GM12878 (cell line): ENCODE results near the gene SRMS.

Source experiments
- CTCF ChIP-seq, 3 experiments: IDR thresholded peaks in 2 of 3; conservative IDR thresholded peaks in 1 of 3; 2 replicates each; pipeline ENCODE4 v1.5.1; 2011; ENCODE audit warnings: low read depth in 3 of 3, low read length in 3 of 3, mild to moderate bottlenecking in 3 of 3, control low read depth in 2 of 3, moderate library complexity in 2 of 3, inconsistent platforms in 1 of 3, mixed read lengths in 1 of 3; ENCODE audit not compliant: control insufficient read depth in 2 of 3, insufficient read depth in 1 of 3; ENCODE audit errors: extremely low read depth in 1 of 3
- CUX1 ChIP-seq: IDR thresholded peaks from 2 replicates; pipeline ENCODE4 v1.6.1; 2012; ENCODE audit warnings: improper control_type of control experiment, low read depth, low read length; ENCODE audit not compliant: insufficient replicate concordance
- ESRRA ChIP-seq: IDR thresholded peaks from 2 replicates; pipeline ENCODE4 v1.6.1; 2012; ENCODE audit warnings: mild to moderate bottlenecking, low read length, improper control_type of control experiment
- GABPA ChIP-seq: IDR thresholded peaks from 2 replicates; pipeline ENCODE4 v1.6.1; 2014; ENCODE audit warnings: antibody characterized with exemption, low read depth, mild to moderate bottlenecking, inconsistent platforms
- HCFC1 ChIP-seq: fragments of 150-350 bp; IDR thresholded peaks from 2 replicates; pipeline ENCODE4 v1.6.1; 2014; ENCODE audit warnings: low read length
- IKZF1 ChIP-seq: fragments of 450-650 bp; conservative IDR thresholded peaks from 2 replicates; pipeline ENCODE4 v1.6.1; 2017; ENCODE audit warnings: antibody characterized with exemption, mild to moderate bottlenecking
- JUND ChIP-seq: IDR thresholded peaks from 2 replicates; pipeline ENCODE4 v1.6.1; 2012; ENCODE audit warnings: low read depth, mild to moderate bottlenecking, low read length, improper control_type of control experiment, moderate library complexity
- RAD51 ChIP-seq: fragments of 450-650 bp; IDR thresholded peaks from 2 replicates; pipeline ENCODE4 v1.6.1; 2016; ENCODE audit warnings: moderate library complexity, mild to moderate bottlenecking, inconsistent platforms
- RBBP5 ChIP-seq: fragments of 200-600 bp; sonication (generic); conservative IDR thresholded peaks from 2 replicates; pipeline ENCODE4 v1.6.1; 2016
- SMAD1 ChIP-seq: fragments of 450-650 bp; IDR thresholded peaks from 2 replicates; pipeline ENCODE4 v1.6.1; 2018; ENCODE audit warnings: mild to moderate bottlenecking, low read depth; ENCODE audit not compliant: partially characterized antibody
- TAF1 ChIP-seq: IDR thresholded peaks from 2 replicates; pipeline ENCODE4 v1.6.1; 2011; ENCODE audit warnings: mild to moderate bottlenecking, low read depth, low read length, borderline replicate concordance
- USF2 ChIP-seq: IDR thresholded peaks from 2 replicates; pipeline ENCODE4 v1.6.1; 2011; ENCODE audit warnings: low read depth, low read length, improper control_type of control experiment, borderline replicate concordance
- YBX1 ChIP-seq: fragments of 450-650 bp; IDR thresholded peaks from 2 replicates; pipeline ENCODE4 v1.6.1; 2016; ENCODE audit warnings: antibody characterized with exemption

GRCh38 chr20:63529861-63530787, 17.4 kb downstream of the SRMS start:
- TF ChIP-seq HCFC1 (no peak), RBBP5 (no peak), CTCF (IDR thresholded peaks at IDR 0.05 in 2 of 3, conservative IDR thresholded peaks at IDR 0.05 in 1 of 3; ENCODE audit: control insufficient read depth in 2 of 3, extremely low read depth in 1 of 3, insufficient read depth in 1 of 3, low read depth in 3 of 3, low read length in 3 of 3) (no peak), USF2 (no peak), CUX1 (no peak), JUND (no peak), GABPA (no peak), ESRRA (no peak), TAF1 (no peak), IKZF1 (no peak), SMAD1 (no peak), YBX1 (no peak), RAD51 (no peak)
